ENCODE results near the gene POU2F1.

POU2F1 gene

GRCh38 chr1:167175901-167176300 lies 44.8 kb upstream of the POU2F1 start:
- Histone ChIP-seq H3K4me2 (ENCODE audit: low read depth, low read length) (no peak overlapping the region), H3K27me3 (replicated peaks; ENCODE audit: insufficient read depth, low read length) (no peaks in the 10 kb centered on the region), H3K36me3 (replicated peaks; ENCODE audit: insufficient read depth, low read length) (no peaks in the 10 kb centered on the region), H3K79me2 (ENCODE audit: low read length) (no peaks in the 10 kb centered on the region), H3K9me2 (replicated peaks; ENCODE audit: insufficient read depth, low read length) (no peaks in the 10 kb centered on the region), H3K9ac (ENCODE audit: low read length) (no peak overlapping the region), H3K4me1 (ENCODE audit: low read length) (no peaks in the 10 kb centered on the region), H3K9me3 (replicated peaks; ENCODE audit: insufficient read depth, low read length) (no peaks in the 10 kb centered on the region), H4K20me1 (ENCODE audit: insufficient read depth, low read length) (no peaks in the 10 kb centered on the region), H3F3A (ENCODE audit: insufficient read depth, low read length) (no peaks in the 10 kb centered on the region), H3K27ac (ENCODE audit: low read length) (no peak overlapping the region), H2AFZ (ENCODE audit: low read length) (no peak overlapping the region), H3K4me3 (ENCODE audit: low read length) (no peak overlapping the region)
- TF ChIP-seq EZH2phosphoT487 (IDR thresholded peaks at IDR 0.05; ENCODE audit: low read length), result no peak
- no peak for TF ChIP-seq CTCF (IDR thresholded peaks at IDR 0.05; ENCODE audit: low read length)
- no peak for TF ChIP-seq EZH2 (optimal IDR thresholded peaks at IDR 0.05; ENCODE audit: low read depth, low read length)
- no peak for DNase-seq

- Histone ChIP-seq H3F3A (ENCODE audit: insufficient read depth, low read length) (no peaks in the 10 kb centered on the region), H3K27me3 (replicated peaks; ENCODE audit: insufficient read depth, low read length) (no peaks in the 10 kb centered on the region), H3K9me2 (replicated peaks; ENCODE audit: insufficient read depth, low read length) (no peaks in the 10 kb centered on the region), H3K79me2 (ENCODE audit: low read length) (no peaks in the 10 kb centered on the region), H3K4me2 (ENCODE audit: low read depth, low read length) (no peak overlapping the region), H3K27ac (ENCODE audit: low read length) (no peak overlapping the region), H3K9me3 (replicated peaks; ENCODE audit: insufficient read depth, low read length) (no peaks in the 10 kb centered on the region), H4K20me1 (ENCODE audit: insufficient read depth, low read length) (no peaks in the 10 kb centered on the region), H3K36me3 (replicated peaks; ENCODE audit: insufficient read depth, low read length) (no peaks in the 10 kb centered on the region), H3K4me3 (ENCODE audit: low read length) (no peak overlapping the region), H3K4me1 (ENCODE audit: low read length) (no peaks in the 10 kb centered on the region), H3K9ac (ENCODE audit: low read length) (no peak overlapping the region), H2AFZ (ENCODE audit: low read length) (no peak overlapping the region)
- no peak for TF ChIP-seq EZH2 (optimal IDR thresholded peaks at IDR 0.05; ENCODE audit: low read depth, low read length)
- no peak for TF ChIP-seq EZH2phosphoT487 (IDR thresholded peaks at IDR 0.05; ENCODE audit: low read length)
- TF ChIP-seq CTCF (IDR thresholded peaks at IDR 0.05; ENCODE audit: low read length), result no peak
- no peak for DNase-seq
Observed at GRCh38 chr1:167178831-167179230, 41.9 kb upstream of the POU2F1 start.

- H3K27me3 ChIP-seq (replicated peaks; ENCODE audit: insufficient read depth, low read length), result no peaks in the 10 kb centered on the region
- TF ChIP-seq EZH2 (optimal IDR thresholded peaks at IDR 0.05; ENCODE audit: low read depth, low read length) (no peak), CTCF (IDR thresholded peaks at IDR 0.05; ENCODE audit: low read length) (no peak), EZH2phosphoT487 (IDR thresholded peaks at IDR 0.05; ENCODE audit: low read length) (no peak)
- no peak overlapping the region for H3K4me3 ChIP-seq (ENCODE audit: low read length)
- H3K9ac ChIP-seq (ENCODE audit: low read length), result no peak overlapping the region
- H3K4me2 ChIP-seq (ENCODE audit: low read depth, low read length), result no peak overlapping the region
- H3K27ac ChIP-seq (ENCODE audit: low read length), result no peak overlapping the region
- no peaks in the 10 kb centered on the region for H3K36me3 ChIP-seq (replicated peaks; ENCODE audit: insufficient read depth, low read length)
- H3K9me2 ChIP-seq (replicated peaks; ENCODE audit: insufficient read depth, low read length), result no peaks in the 10 kb centered on the region
- no peak for DNase-seq
- no peaks in the 10 kb centered on the region for H3F3A ChIP-seq (ENCODE audit: insufficient read depth, low read length)
- H3K79me2 ChIP-seq (ENCODE audit: low read length), result no peaks in the 10 kb centered on the region
- no peaks in the 10 kb centered on the region for H3K9me3 ChIP-seq (replicated peaks; ENCODE audit: insufficient read depth, low read length)
- no peaks in the 10 kb centered on the region for H4K20me1 ChIP-seq (ENCODE audit: insufficient read depth, low read length)
- H2AFZ ChIP-seq (ENCODE audit: low read length), result no peak overlapping the region
- no peaks in the 10 kb centered on the region for H3K4me1 ChIP-seq (ENCODE audit: low read length)
Observed at GRCh38 chr1:167182571-167183320, 37.9 kb upstream of the POU2F1 start.
